Measurements from ENCODE around the gene PIGQ.

PIGQ gene

DNA sequence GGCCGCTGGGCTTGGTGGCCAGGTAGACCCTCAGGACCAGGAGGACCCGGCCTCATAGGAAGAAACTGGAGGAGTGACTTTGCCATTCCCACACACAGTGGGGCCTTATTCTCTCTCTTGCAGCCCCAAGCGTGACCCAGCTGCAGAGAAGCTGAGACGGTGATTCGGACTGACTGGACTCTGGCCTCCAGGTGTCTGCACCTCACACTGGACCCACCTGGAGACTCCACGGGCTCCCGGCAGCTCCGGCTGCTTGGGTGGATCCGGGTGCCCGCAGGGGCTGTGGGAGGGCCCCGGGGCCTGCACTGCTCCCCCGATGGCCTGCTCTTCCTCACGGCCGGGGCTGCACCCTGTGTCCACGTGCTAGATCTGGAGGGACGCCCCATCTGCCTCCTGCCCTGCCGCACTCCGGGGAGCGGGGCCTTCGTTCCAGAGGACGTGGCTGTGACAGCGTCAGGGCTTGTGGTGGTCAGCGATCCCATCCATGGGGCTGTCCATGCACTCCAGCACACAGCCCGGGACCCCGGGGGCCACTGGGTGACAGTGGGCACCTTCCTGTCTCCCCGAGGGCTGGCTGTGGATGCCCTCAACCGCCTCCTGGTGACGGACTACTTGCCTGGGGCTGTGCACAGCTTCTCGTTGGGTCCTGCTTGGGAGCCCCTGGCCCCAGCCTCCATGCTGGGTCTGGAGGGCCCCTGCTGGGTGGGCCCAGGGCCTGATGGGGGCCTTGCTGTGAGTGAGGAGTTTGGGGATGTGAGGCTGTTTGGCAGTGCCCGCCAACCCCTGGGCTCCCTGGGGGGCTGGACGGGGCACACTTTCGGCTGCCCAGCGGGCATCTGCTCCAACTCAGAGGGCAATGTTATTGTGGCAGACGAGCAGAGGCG is 2.2 kb upstream of the PIGQ start:
- no peak for DNase-seq (ENCODE audit: low read depth, low spot score)

- DNase-seq (ENCODE audit: low read depth, low spot score) = no peak
Measured at GRCh38 chr16:568401-569258, 1.1 kb upstream of the PIGQ start.

DNA sequence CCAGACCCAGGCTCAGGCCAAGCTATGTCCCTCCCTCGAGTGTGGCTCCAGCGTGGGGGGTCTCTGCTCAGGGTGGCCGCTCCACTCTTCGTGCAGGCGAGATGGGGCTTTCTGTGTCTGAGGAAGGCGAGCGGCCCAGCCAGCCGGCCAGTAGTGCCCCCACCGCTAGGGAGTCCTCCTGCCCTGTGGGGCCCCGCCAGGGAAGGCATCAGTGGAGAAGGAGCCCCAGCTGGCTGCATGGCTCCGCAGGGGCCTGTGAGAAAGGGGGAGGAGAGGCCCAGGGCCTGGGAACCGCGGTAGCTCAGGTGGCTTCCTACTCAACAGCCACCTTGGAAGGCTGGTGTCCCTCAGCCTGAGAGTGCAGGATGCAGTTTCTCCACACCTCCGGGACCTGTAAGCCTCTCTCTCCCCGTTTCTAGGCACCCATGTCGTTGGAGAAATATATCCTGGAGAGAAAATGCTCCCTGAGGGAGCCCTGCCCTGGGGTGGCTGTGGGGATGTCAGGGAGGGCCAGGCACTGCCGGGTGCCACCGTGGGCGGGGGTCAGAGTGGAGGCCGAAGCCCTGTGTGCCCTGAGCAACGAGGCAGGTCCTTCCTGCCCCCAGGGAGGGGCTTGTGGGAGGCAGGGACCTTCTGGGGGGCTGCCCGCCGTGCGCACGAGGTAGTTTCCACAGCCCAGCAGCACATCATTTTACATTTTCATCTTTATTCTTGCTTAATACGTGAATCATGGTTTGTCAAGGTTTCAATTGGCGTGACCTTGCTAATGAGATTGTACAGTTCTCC is 3.3 kb downstream of the PIGQ start:
- DNase-seq (ENCODE audit: low read depth, low spot score) = no peak

DNA sequence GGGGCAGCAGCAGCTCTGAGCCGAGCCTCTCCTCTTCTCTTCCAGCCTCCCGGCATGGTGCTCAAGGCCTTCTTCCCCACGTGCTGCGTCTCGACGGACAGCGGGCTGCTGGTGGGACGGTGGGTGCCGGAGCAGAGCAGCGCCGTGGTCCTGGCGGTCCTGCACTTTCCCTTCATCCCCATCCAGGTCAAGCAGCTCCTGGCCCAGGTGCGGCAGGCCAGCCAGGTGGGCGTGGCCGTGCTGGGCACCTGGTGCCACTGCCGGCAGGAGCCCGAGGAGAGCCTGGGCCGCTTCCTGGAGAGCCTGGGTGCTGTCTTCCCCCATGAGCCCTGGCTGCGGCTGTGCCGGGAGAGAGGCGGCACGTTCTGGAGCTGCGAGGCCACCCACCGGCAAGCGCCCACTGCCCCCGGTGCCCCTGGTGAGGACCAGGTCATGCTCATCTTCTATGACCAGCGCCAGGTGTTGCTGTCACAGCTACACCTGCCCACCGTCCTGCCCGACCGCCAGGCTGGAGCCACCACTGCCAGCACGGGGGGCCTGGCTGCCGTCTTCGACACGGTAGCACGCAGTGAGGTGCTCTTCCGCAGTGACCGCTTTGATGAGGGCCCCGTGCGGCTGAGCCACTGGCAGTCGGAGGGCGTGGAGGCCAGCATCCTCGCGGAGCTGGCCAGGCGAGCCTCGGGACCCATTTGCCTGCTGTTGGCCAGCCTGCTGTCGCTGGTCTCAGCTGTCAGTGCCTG is 4.4 kb downstream of the PIGQ start:
- no peak for DNase-seq (ENCODE audit: low read depth, low spot score)

GRCh38 chr16:575354-576196 is 5.8 kb downstream of the PIGQ start:
- DNase-seq (ENCODE audit: low read depth, low spot score) = no peak

- no peak for DNase-seq (ENCODE audit: low read depth, low spot score)
Measured at GRCh38 chr16:576197-576822, 6.5 kb downstream of the PIGQ start.

DNA sequence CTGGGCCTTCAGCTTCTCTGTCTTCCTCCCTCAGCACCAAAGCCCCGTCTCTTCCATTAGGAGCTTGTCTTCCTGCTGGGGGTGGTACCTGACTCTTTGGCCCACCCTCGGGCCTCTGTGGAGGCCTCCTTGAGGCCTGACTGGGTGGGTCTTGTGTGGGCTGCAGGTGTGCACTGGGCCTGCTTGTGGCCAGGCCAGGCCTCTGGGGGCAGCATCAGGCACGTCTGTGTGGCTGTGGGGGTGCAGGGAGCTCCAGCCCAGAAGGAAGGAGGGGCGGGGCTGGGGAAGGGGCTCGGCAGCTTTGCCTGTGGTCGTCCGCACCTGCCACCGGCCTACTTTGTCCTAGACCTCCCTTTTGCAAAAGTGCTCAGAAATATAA is 7.0 kb downstream of the PIGQ start:
- no peak for DNase-seq (ENCODE audit: low read depth, low spot score)

DNA sequence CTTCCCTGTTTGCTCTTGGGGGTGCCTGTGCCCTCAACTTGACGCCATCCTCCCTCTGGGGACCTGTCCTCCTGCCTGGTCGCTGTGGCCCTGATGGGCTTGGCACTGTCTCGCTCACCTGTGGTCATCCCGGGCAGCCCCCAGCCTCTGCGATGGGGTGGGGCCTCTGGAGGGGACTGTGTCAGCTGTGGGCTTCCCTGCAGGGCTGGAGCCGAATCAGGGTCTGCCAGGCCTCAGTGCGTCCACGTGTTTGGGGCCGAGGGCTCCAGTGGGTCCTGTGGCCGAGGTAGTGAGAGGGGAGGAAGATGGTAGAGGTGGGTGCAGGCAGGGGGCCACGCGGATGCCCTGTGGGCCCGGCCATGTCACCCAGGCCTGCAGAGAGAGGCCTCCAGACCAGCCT is 8.0 kb downstream of the PIGQ start:
- no peak for DNase-seq (ENCODE audit: low read depth, low spot score)

GRCh38 chr16:578232-578869 is 8.6 kb downstream of the PIGQ start:
- DNase-seq (ENCODE audit: low read depth, low spot score) = no peak

- peak; percentile 84 for DNase-seq (ENCODE audit: low read depth, low spot score)
Measured at GRCh38 chr16:578870-579405, 9.2 kb downstream of the PIGQ start.

GRCh38 chr16:580141-580945 is 10.6 kb downstream of the PIGQ start:
- DNase-seq (ENCODE audit: low read depth, low spot score) = no peak

DNA sequence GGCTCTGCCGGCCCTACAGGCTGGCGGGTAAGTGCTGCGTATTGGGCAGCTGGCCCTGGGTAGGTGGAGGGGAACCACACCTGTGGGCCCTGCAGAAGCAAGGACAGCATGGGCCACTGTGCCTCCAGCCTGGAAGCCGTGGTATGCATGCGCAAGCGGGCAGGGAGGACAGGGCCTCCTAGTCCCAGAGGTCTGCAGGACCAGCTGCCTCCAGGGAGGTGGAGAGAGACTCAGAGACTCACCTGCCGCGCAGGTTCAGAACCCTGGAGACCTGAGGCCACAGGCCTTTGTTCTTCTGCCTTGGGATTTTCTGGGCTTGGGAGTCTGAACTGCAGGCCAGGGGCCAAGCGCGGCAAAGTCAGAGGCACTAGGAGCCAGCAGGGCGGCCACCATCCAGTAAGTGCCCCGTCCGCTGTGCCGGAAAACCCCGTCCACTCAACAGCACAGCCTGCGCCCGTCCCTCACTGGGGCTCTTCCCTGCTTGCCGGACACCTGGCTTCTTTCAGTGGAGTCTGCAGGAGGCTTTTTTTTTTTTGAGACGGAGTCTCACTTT is 11.3 kb downstream of the PIGQ start:
- DNase-seq (ENCODE audit: low read depth, low spot score) = no peak

DNA sequence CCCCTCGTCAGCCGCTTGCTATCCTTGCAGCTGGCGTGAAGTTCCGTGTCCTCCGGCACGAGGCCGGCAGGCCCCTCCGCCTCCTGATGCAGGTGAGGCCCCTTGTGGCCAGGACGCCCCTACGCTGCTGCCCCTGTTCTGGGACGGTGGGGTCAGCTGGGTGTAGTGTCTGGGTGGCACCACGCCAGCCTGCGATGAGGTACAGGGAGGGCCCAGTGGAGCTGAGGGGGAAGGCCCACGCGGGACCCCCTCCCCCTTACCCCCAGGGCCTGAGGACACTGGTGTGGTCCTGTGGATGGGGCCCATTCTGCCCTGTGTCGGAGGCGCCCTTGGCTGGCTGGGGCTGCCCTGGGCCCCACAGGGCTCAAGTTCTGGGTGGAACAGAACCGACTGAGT is 12.4 kb downstream of the PIGQ start:
- DNase-seq (ENCODE audit: low read depth, low spot score) = no peak

GRCh38 chr16:582614-583331 is 13.0 kb downstream of the PIGQ start:
- no peak for DNase-seq (ENCODE audit: low read depth, low spot score)

- DNase-seq (ENCODE audit: low read depth, low spot score) = no peak
Measured at GRCh38 chr16:583470-583814, 13.7 kb downstream of the PIGQ start.

DNA sequence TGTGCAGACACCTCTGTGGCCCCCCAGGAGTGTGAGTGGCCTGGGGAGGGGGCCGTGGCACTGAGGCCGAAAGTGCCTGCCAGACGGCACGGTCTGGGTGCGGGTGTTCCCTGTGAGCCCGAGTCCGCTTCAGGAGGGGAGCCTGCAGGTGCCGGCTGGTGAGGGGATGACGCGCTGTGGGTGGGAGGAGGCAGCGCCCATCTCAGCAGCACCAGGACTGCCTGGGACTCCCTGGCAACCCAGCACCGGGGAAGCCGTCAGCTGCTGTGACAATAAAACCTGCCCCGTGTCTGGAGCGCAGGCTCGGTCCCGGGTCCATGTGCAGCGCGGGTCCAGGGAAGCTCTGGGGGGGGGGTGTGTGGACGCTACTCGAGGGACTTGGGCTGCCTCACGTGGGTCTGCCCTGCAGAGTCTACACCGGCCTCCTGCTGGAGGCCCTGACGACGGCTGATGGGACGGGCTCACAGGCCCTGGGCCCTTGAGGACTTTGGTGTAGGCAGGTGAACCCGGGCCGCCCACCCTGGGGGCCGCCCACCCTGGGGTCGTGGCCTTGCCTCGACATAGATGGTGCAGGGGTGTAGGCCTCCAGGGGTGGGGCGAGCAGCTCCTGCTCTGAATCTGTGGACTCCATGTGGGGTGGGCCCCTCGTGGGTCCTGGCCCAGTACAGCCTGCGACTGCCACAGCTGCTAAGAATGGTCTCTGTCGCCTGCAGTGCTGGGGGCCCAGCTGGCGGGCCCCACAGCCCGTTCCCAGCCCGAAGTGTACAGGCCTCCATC is 14.2 kb downstream of the PIGQ start:
- DNase-seq (ENCODE audit: low read depth, low spot score) = no peak

DNA sequence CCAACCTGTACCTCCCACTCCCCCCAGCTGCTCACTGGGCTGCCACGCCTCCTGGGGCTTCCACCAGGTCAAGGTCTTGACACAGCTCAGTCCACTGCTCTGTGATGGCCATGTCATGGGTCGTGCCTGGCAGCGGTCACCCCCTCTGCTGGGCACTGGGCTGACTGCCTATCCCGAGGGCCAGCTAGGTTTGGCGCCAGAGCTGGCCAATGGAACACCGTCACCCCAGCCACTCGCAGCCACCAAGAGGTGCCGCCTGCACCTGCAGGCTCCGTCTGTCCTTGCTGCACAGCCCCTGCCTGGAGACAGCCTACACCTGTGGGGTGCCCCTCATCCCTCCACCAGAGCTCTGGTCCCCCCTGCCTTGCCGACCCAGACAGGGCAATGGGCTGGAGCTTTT is 15.6 kb downstream of the PIGQ start:
- DNase-seq (ENCODE audit: low read depth, low spot score) = no peak
